SIG-M5 treated with dmso at 0.1 percent for 504 hours (cell line): ENCODE results near the gene CTXN1.

Experiments
- DNase-seq: peaks from one replicate; lab custom pipeline; 2025; ENCODE audit not compliant: unreplicated experiment; lab: John Stamatoyannopoulos, UW

The CTXN1 gene

DNA sequence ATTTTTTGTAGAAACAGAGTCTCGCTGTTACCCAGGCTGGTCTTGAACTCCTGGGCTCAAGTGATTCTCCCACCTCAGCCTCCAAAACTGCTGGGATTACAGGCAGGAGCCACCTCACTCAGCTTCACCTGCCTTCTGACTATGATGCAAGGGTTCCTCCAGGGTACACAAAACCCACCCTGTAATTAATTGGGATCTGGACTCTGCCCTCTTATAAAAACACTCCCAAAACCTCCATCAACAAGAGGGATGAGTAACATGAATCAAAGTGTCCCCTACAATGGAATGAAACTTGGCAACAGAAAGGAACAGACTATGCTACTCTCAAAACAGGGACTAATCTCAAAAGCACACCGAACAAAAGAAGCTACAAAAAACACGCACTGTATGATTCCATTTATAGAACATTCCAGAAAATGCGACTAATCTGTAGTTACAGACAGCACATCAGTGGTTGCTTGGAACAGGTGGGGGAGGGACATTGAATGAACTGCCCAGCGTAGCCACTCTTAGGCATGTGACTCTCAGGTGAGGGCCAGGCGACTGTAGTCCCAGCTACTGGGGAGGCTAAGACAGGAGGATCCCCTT lies 48.6 kb downstream of the CTXN1 start:
- DNase-seq = no peak

DNA sequence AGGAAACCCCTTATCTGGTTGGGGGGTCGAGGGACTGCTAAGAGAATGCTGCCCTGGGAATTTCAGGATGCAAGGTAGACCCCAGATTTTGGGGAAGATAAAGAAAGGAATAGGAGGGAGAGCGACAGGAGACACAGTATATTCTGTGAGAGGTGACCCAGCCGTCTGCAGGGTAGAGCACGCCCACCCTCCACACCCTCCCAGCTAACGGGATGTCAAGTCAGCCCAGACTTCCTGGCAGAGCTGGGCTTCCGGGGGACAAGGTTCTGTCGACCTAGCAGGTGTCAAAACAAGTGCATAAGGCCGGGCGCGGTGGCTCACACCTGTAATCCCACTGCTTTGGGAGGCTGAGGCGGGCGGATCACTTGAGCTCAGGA lies 51.0 kb downstream of the CTXN1 start:
- no peak for DNase-seq
